DND-41 (cell line): ENCODE measurements around the gene PIP4K2A.

Experiments
- ATAC-seq: fragments of 200-7000 bp; cut with Tn5 transposase; 3 replicates; pipeline ENCODE4 v1.9.1; 2021; ENCODE audit warnings: low read depth; ENCODE audit not compliant: insufficient read depth
- DNase-seq: peaks from one replicate; pipeline ENCODE4 v3.0.0-alpha.2; 2020
- H2AFZ ChIP-seq: 2 replicates; pipeline ENCODE4 v1.6.0; 2012; ENCODE audit warnings: low read depth, low read length
- H3K27ac ChIP-seq: 2 replicates; pipeline ENCODE4 v1.5.1; 2012; ENCODE audit warnings: low read length, inconsistent platforms
- H3K27me3 ChIP-seq: fragments of 200-600 bp; sonication (generic); 2 replicates; pipeline ENCODE4 v1.6.0; 2012; ENCODE audit warnings: low read length, mild to moderate bottlenecking, inconsistent platforms; ENCODE audit not compliant: insufficient read depth, poor library complexity
- H3K36me3 ChIP-seq: 2 replicates; pipeline ENCODE4 v1.5.1; 2012; ENCODE audit warnings: low read length, inconsistent platforms; ENCODE audit not compliant: insufficient read depth
- H3K4me1 ChIP-seq: 2 replicates; pipeline ENCODE4 v1.5.1; 2012; ENCODE audit warnings: mild to moderate bottlenecking, low read length; ENCODE audit not compliant: insufficient read depth
- H3K4me2 ChIP-seq: 2 replicates; pipeline ENCODE4 v1.6.0; 2012; ENCODE audit warnings: mild to moderate bottlenecking, moderate library complexity, low read length, inconsistent platforms; ENCODE audit not compliant: insufficient read depth
- H3K4me3 ChIP-seq, 2 experiments: fragments of 200-600 bp in 1 of 2; shearing (Covaris generic) in 1 of 2; 2 replicates each; pipeline ENCODE4 v1.5.1; 2012 to 2016; ENCODE audit warnings: inconsistent platforms in 2 of 2, low read length in 2 of 2, mild to moderate bottlenecking in 2 of 2, low read depth in 1 of 2, moderate library complexity in 1 of 2
- H3K79me2 ChIP-seq: 2 replicates; pipeline ENCODE4 v1.6.0; 2012; ENCODE audit warnings: low read length, inconsistent platforms; ENCODE audit not compliant: insufficient read depth
- H3K9ac ChIP-seq: 2 replicates; pipeline ENCODE4 v1.6.0; 2012; ENCODE audit warnings: low read depth, mild to moderate bottlenecking, inconsistent platforms, low read length, moderate library complexity
- H3K9me3 ChIP-seq: 2 replicates; pipeline ENCODE4 v1.5.1; 2012; ENCODE audit warnings: low read length, moderate library complexity, mild to moderate bottlenecking, inconsistent platforms; ENCODE audit not compliant: insufficient read depth, severe bottlenecking
- H4K20me1 ChIP-seq: 2 replicates; pipeline ENCODE4 v1.6.0; 2012; ENCODE audit warnings: low read length; ENCODE audit not compliant: insufficient read depth
- CTCF ChIP-seq: IDR thresholded peaks from 2 replicates; pipeline ENCODE4 v1.5.1; 2012; ENCODE audit warnings: borderline replicate concordance, low read length, moderate library complexity, mild to moderate bottlenecking; ENCODE audit not compliant: poor library complexity, severe bottlenecking; ENCODE audit errors: extremely low read depth
- EZH2 ChIP-seq: IDR thresholded peaks from 3 replicates; pipeline ENCODE4 v1.6.1; 2012; ENCODE audit warnings: borderline replicate concordance, low read depth, mild to moderate bottlenecking, moderate library complexity, low read length, inconsistent platforms; ENCODE audit not compliant: severe bottlenecking

PIP4K2A gene

GRCh38 chr10:22681301-22681700 lies 33.1 kb downstream of the PIP4K2A start:
- H3K79me2 ChIP-seq: peaks cover 83% of the 10 kb centered on the region
- H3K36me3 ChIP-seq: no peaks in the 10 kb centered on the region
- H2AFZ ChIP-seq: no peak overlapping the region
- no peaks in the 10 kb centered on the region for H3K9me3 ChIP-seq
- peak overlapping the region; percentile 24 for H3K9ac ChIP-seq
- ATAC-seq (no peak), DNase-seq (no peak)
- H3K4me3 ChIP-seq: no peak overlapping the region
- no peaks in the 10 kb centered on the region for H3K27me3 ChIP-seq
- H3K4me1 ChIP-seq: peaks cover 88% of the 10 kb centered on the region
- peak overlapping the region; percentile 55; the same call in 1 of the 2 replicates for H3K4me2 ChIP-seq
- H4K20me1 ChIP-seq: peaks cover 38% of the 10 kb centered on the region
- peak overlapping the region; percentile 78 for H3K27ac ChIP-seq
- TF ChIP-seq CTCF (no peak), EZH2 (no peak)

DNA sequence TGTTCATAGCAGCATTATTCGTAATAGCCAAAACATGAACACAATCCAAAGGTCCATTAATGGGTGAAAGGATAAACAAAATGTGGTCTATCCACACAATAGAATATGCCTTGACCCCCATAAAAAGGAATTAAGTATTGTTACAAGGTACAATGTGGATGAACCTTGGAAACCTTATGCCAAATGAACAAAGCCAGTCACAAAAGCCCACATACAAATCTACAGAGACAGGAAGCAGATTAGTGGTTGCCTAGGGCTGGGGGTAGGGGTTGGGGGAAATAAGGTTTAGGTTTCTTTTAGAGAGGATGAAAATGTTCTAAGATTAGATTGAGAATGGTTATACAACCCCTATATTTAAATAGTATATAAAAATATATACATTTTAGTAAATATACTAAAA lies 34.8 kb downstream of the PIP4K2A start:
- no peak overlapping the region for H3K9ac ChIP-seq
- ATAC-seq: peak; percentile 45

DNA sequence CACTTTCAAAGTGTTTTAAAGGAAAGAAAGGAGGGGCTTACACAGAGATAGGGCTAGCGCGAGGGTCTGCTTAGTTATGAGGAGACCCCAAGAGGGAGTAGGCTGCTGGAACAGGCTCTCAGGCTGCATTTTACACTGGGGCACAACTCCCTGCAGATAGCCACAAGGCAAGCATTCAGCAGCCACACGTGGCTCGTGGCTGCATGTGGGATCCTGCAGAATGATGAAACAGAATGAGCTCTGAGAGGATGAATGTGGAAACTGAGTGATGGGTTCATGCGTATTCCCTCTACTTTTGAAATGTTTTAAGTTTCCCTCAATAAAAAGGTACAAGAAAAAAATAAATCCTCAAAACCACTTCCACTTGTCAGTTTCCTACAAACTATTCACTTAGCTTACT lies 37.0 kb downstream of the PIP4K2A start:
- Histone ChIP-seq H3K27ac (no peak overlapping the region; the same call in 1 of the 2 replicates), H4K20me1 (peaks cover 42% of the 10 kb centered on the region), H3K4me3 (no peak overlapping the region), H2AFZ (no peak overlapping the region), H3K9ac (no peak overlapping the region), H3K79me2 (peaks cover 88% of the 10 kb centered on the region), H3K27me3 (no peaks in the 10 kb centered on the region), H3K4me1 (peaks cover 64% of the 10 kb centered on the region), H3K9me3 (no peaks in the 10 kb centered on the region), H3K4me2 (no peak overlapping the region), H3K36me3 (no peaks in the 10 kb centered on the region)
- DNase-seq (no peak), ATAC-seq (no peak)
- no peak for TF ChIP-seq EZH2
- TF ChIP-seq CTCF: no peak

More for the DNA sequence above, 34.8 kb downstream of the PIP4K2A start:
- Histone ChIP-seq H3K27me3 (no peaks in the 10 kb centered on the region), H4K20me1 (peaks cover 38% of the 10 kb centered on the region), H3K4me3 (no peak overlapping the region), H3K4me1 (peaks cover 71% of the 10 kb centered on the region), H3K4me2 (0 out of 2 replicates have a peak overlapping the region, but pooled peaks have one; percentile 11), H2AFZ (no peak overlapping the region), H3K27ac (peak overlapping the region; percentile 62; the same call in 1 of the 2 replicates), H3K79me2 (peaks cover 82% of the 10 kb centered on the region), H3K36me3 (no peaks in the 10 kb centered on the region), H3K9me3 (no peaks in the 10 kb centered on the region)
- TF ChIP-seq EZH2 (no peak), CTCF (no peak)
- DNase-seq: peak; percentile 61
